Right ventricle myocardium superior (tissue), 1 donor: Measurements from ENCODE around the gene INTS6. TPM values are rescaled to one million over a fixed set of nuclear protein-coding genes. Genes with fewer than 3 reads are reported as not detected.

Source experiments
- ATAC-seq: fragments of 200-7000 bp; cut with Tn5 transposase; one replicate; pipeline ENCODE4 v1.9.1; 2020; ENCODE audit warnings: mild to moderate bottlenecking; ENCODE audit not compliant: poor library complexity
- DNase-seq: peaks from one replicate; pipeline ENCODE4 v3.0.0-alpha.2; 2020
- intact Hi-C: fragments of 100-400 bp; cut with DNase I; formaldehyde crosslinking; loops from one replicate; pipeline ENCODE4 v1.11.2; 2022
- long read RNA-seq: library from polyadenylated mRNA; unstranded; transcript quantifications from one replicate; pipeline ENCODE4 v2.0.0, GENCODE V29; 2021
- total RNA-seq: library from RNA; stranded (reverse); fragmentation: NEBNext Ultra II Directional; extraction: Animal tissue kit (Norgen Biotek cat#: 25700); gene quantifications from one replicate; pipeline ENCODE4 v1.2.1, GENCODE V29; 2021
- donor health status: DM: no; HTN: yes; CAD: no; lungs with severe emphysema.

Gene INTS6, protein sequence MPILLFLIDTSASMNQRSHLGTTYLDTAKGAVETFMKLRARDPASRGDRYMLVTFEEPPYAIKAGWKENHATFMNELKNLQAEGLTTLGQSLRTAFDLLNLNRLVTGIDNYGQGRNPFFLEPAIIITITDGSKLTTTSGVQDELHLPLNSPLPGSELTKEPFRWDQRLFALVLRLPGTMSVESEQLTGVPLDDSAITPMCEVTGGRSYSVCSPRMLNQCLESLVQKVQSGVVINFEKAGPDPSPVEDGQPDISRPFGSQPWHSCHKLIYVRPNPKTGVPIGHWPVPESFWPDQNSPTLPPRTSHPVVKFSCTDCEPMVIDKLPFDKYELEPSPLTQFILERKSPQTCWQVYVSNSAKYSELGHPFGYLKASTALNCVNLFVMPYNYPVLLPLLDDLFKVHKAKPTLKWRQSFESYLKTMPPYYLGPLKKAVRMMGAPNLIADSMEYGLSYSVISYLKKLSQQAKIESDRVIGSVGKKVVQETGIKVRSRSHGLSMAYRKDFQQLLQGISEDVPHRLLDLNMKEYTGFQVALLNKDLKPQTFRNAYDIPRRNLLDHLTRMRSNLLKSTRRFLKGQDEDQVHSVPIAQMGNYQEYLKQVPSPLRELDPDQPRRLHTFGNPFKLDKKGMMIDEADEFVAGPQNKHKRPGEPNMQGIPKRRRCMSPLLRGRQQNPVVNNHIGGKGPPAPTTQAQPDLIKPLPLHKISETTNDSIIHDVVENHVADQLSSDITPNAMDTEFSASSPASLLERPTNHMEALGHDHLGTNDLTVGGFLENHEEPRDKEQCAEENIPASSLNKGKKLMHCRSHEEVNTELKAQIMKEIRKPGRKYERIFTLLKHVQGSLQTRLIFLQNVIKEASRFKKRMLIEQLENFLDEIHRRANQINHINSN
- total RNA-seq: 28.3 TPM
- long read RNA-seq, full-length matches to known transcripts: 30 of 67 reads
- long read RNA-seq, partial matches to known transcripts: 29 of 67 reads
- long read RNA-seq, other reads (novel, unspliced or antisense): 8 of 67 reads

DNA sequence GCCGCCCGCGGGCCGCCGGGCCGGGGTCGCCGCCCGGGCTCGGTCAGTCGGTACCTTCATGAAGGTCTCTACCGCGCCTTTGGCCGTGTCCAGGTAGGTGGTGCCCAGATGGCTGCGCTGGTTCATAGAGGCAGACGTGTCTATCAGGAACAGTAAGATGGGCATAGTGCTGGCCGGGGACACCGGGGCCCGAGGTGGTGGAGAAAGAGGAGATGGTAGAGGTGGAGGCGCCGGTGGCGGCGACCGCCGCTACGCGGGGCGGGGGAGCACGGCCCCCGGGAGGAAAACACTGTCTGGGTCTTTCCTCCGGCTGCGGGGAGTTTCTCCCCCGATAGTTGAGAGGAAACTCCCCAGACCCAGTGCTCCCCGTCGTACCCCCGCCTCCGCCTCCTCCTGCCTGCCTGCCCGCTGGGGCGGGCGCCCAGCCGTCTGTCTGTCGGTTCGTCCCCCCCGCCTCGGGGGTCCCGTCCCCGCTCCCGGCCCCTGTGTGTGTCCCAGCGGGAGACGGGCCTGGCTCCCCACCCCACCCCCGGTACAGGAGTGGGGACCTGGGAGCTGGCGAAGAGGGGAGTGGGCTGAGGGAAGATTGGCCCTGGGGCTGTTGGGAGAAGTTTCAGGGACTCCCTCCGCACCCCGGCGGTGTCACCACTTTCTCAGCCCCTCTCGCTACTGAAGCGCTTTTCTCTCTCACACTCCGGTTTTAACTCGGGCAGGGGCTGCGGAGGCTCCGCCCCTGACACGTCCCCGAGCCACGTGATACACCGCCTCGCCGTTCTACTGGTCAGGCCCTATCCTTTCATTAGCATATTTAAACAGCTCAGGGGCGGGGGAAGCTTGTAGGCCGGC is at the start of gene INTS6:
TSS of gene INTS6 (minus strand) at position 676 of the 846 bp plus-strand sequence. CDS start at position 165, 511 bp downstream.
- peak; percentile 90 for ATAC-seq
- intact Hi-C loops: loop anchor here (2.0 to 5.0 kb wide), 2 partner anchors 132 to 350 kb away; partner anchors contain the start of genes DHRS12 and WDFY2
- peak; percentile 99 for DNase-seq

DNA sequence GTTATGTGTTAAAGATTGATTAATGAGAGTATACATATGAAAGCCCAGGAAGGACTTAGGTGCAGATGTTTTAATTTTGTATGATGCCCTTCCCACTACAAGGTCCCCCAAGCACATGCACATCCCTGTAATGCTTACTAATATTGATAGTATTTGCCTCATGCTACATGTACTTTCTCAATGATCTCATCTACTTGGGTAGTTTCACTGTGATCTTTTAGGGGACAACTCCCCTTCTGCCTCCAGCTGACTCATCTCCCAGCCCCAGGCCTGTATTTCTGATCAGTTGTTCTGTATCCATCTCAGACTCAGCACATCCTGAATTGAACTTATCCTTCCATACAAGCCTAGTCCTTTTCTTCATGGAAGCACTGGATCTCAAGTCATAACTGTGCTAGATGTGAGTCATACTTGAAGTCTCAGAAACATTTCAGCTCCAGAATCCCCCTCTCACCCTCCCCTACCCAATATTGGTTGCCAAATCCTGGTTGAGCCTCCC is 49.4 kb upstream of the INTS6 start:
- no peak for DNase-seq

DNA sequence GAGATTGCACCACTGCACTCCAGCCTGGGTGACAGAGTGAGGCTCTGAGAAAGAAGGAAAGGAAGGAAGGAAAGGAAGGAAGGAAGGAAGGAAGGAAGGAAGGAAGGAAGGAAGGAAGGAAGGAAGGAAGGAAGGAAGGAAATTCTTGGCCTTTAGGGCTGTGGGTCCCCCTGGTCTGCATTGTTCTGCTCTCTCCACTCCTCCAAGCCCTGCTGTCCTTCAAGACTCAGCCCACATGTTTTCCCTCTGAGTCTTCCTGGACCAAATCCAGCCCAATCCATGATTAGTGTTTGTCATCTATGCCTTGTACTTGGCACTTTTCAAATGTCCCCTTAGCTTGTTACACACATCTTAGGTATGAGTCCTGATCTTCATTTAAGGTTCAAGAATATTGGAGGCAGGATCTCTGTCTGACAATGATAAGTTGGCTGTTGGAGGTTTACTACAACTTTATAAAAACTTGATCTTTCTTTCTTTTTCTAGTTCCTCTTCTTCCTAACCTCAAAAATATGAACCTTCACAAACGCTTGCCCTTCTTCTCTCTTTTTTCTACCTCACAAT is 48.8 kb upstream of the INTS6 start:
- ATAC-seq (no peak), DNase-seq (no peak)
- intact Hi-C loops: no loop called here

More for the DNA sequence above, 49.4 kb upstream of the INTS6 start:
- ATAC-seq: no peak
- intact Hi-C loops: no loop called here

DNA sequence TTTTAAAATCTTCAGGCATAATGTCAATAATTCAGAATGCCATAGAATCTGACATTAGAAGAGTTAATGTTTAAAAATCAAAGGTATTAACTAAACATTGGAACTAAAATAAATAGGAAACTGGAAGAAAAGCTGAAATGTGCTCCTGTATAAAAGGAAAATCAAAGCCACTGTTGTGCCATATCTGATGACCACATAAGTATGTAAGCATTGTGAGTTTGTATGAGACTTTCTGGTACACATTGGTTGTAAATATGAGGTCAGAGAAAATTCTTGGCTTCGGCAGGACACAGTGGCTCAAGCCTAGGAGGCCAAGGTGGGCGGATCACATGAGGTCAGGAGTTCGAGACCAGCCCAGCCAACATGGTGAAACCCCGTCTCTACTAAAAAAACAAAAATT is 48.3 kb upstream of the INTS6 start:
- DNase-seq (no peak), ATAC-seq (no peak)
- intact Hi-C loops: no loop called here

DNA sequence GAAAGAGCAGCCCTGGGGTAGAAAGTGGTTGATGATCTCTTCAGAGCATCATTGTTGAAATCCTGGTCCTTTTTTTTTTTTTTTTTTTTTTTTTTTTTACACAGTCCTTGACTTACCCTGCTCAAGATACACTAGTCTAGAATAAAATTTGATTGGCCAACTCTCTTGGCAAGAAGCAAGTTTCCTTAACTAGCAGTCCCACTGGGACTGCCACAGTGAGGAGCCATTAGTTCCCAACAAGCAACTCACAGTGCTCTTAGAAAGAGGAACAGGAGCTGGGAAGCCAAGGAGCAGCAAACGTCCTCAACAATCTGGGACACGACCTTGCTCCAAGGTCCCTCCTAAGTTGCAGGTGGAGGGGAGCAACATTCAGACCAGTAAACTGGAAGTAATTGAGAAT is 47.9 kb upstream of the INTS6 start:
- DNase-seq: no peak
- ATAC-seq: peak; percentile 43
- intact Hi-C loops: no loop called here

DNA sequence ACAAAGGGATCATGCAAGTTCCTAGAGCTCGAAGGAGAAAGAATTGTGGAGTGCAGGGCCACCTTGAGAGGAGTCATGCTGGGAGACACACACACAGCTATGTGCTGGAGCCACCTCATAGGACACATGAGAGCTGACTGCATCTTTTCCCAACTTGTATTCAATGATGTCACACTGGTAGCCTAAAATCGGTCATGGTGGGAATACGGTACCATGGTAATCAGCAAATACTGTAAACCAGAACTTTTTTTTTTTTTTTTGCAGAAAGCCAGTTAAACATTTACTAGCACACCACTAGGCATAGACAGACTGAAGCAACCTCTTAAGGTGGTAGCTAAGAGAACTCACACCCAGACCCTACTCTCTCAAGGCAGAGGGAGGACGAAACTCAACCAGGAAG is 47.0 kb upstream of the INTS6 start:
- DNase-seq: no peak
- intact Hi-C loops: no loop called here
- ATAC-seq: no peak

DNA sequence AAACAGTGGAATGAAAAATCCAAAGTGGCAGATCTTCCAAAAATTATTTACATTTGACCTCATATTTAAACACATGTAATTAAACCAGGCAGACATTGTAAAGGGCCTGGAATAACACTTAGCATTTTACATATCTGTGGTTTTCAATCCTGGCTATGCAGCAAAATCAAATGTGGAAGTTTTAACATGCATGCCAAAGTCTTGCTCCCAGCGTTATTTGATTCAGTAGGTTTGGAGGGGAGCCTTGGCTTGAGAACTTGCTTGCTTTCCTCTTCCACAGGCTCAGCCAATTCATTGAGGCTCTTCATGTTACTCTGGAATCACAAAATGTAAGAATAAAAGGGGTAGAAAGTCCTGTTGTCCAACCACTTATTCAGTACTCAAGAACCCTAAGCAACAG is 42.5 kb upstream of the INTS6 start:
- DNase-seq (no peak), ATAC-seq (no peak)
- intact Hi-C loops: no loop called here

DNA sequence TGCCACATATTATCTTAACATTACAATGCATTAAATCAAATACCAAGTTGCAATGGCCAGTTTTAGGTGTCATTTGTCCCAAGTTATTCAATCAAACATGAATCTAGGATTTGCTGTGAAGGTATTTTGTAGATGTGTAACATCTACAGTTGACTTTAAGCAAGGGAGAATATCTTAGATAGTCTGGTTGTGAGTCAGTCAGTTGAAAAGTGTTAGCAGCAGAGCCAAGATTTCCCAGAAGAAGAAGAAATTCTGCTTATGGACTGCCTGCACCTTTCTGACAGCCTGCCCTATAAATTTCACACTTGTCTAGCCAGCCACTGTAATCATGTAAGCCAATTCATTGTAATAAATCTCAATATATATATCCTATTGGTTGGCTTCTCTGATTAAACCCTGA is 41.3 kb upstream of the INTS6 start:
- no peak for DNase-seq
- no peak for ATAC-seq
- intact Hi-C loops: no loop called here

DNA sequence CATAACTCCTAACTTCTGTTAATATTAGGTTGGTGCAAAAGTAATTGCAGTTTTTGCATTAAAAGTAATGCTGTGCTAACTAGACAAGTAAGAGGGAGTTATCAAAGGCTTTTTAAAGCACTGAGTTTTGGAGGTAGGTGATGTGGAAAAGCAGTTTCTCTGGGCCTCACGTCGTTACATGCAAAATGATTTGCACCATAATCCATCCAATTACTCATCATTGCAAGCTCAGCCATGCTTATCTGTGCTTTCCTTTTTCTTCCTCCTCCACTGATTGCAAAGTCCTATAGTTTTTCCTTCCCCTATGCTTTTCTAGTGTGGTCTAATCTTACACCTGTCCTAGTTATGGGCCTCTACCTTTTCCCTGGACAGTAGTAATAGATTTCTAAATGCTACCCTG is 35.4 kb upstream of the INTS6 start:
- intact Hi-C loops: no loop called here
- ATAC-seq: no peak
- DNase-seq: no peak

DNA sequence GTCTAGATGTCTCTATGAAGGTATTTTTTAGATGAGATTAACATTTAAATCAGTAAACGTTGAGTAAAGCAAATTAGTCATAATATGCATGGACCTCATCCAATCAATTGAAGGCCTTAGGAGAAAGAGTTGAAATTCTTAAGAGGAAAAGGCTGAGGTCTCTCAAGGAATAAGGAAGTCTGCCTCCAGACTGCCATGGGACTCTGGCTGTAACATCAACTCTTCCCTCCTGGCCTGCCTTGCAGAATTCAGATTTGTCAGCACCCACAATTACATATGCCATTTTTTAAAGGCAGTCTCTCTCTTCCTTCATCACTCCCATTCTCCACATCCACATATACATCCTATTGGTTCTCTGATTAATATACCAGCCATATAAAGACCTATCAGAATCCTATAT is 28.8 kb upstream of the INTS6 start:
- ATAC-seq (no peak), DNase-seq (no peak)
- intact Hi-C loops: no loop called here

DNA sequence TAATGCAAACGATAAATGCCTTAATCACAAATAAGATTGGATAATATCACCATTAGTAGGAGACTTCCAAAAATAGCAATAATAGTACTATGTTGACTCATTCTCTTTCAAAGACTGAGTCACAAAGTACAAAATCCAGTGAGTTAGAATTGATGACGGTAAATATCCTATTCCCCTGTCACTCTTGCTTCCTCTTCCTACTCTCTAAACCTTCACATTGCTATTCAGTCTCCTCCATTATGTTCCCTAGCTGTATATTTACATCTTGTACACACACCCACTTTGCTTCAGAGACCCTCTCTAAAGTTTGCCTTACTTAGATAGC is 26.3 kb upstream of the INTS6 start:
- DNase-seq (no peak), ATAC-seq (no peak)
- intact Hi-C loops: no loop called here

DNA sequence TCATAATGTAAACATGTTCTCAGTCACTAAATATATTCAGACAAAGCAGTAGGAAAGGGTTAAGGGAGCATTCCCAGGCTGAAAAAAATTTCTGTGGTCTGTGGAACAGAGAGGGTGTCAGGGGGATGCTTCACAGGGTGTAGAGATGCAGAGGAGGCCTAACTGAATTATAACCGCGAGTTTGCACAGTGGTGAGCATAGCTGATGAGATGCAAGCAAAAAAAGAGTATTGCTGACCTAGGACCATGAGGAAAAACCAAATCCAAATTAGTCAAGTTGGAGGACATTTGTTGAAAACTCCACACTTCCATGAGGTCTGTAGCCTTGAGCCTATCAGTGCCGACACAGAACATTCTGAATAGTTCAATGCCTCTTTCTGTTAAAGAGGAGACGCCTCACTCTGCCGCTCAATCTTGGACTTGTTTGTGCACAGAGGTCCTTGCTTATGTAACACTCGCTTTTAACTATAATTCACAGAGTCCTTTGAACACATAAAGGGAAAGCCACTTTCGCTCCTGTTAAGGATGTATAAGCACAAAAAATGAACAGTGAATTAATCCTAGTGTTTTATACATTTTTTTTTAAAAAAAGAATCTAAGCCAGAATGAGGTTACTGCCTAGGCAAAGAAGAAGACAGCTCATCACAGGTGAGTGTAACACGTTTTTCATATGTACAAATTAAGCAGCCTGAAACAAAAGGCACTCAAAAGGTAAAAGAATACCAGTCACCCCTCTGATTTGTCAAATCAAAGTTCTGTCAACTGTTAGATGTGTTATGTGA is 25.8 kb upstream of the INTS6 start:
- ATAC-seq (no peak), DNase-seq (no peak)
- intact Hi-C loops: no loop called here

DNA sequence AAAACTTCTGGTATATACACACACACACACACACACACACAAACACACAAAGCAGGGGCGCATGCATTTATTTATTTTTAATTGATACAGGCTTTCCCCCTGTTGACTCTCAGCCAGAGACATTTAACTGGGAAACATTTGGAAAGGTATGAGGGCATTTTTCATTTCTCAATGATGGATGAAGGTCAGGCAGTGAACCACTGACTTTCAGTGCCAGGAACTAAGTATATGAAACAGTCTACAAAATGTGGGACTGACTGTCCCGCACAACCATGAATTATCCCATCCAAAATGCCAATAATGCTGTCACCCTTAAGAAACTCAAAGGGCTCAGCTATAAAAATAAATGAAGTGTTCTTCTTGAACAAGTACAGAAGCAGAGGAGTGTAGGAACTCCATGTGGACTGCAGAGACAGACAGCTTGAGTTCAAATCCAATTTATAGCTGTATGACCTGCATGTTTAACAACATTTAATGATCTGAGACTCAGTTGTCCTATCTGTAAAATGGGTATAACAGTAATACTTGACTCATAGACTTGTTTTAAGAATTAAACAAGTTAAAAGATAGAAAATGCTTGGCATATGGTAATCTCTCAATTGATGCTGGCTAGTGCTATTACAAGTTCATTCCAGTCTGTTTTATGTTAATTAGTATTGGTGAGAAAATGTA is 25.0 kb upstream of the INTS6 start:
- intact Hi-C loops: no loop called here
- ATAC-seq: no peak
- no peak for DNase-seq

DNA sequence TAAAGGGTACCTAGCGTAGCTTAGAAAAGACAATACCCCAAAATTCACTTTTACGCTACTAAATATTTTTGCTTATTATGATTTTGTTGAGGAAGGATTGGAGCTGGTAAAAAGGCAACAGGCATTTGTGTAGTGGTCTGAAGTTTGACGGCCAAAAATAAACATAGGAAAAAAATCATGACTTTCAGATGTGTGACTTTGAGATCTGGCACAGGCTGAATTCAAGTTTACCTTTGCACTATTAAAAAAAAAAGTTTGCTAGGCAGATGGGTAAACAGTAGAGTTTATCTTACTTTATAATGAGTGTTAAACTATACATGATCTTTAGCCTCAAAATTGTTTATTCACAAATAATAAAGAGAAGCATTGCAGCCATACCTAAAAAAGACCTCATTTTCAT is 24.3 kb upstream of the INTS6 start:
- ATAC-seq (no peak), DNase-seq (no peak)
- intact Hi-C loops: no loop called here

DNA sequence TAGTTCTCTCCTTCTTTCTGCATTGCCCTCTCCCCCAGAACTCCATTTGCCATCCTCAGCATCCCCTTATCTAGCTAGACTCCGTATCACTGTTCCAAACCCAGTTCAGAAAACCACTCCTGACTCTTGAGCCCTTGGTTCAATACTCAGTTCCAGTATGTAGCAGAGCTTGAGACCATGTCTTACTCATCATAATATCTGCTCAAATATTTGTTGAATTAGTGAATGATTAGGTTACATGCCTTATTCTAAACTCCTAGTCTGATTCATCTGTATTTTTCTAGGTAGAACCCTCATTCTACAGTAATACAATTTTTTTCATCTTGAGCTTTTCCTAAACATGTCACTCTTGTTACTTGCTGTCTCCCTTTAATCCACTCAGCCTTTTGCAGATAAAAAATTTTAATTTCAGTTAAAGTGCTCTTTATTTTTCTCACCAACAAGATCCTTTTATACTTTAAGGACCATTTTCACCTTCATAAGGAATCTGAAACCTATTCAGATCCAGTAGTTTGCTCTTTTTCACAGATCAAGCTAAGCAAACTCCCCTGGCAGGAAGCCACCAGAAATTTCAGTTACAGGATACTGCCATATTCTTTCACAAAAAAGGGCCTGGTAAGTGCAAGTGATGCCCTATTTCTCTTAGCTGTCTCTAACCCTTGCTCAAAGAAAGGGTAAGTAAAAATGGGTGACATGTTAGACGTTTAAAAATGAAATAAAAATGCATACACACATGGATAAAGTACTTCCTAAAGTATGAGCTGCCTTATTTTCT is 23.1 kb upstream of the INTS6 start:
- DNase-seq (no peak), ATAC-seq (no peak)
- intact Hi-C loops: no loop called here

DNA sequence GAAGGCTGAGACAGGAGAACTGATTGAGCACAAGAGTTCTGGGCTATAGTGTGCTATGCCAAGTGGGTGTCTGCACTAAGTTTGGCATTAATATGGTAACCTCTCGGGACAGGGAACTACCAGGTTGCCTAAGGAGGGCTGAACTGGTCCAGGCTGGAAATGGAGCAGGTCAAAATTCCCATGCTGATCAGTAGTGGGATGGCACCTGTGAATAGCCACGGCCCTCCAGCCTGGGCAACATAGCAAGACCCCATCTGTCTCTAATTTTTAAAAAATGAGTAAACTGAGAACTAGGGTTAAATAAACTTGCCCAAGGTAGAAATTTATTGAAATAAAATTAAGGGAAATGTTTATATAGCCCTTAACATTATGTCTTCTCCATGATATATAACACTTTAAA is 17.0 kb upstream of the INTS6 start:
- DNase-seq (no peak), ATAC-seq (no peak)
- intact Hi-C loops: no loop called here

DNA sequence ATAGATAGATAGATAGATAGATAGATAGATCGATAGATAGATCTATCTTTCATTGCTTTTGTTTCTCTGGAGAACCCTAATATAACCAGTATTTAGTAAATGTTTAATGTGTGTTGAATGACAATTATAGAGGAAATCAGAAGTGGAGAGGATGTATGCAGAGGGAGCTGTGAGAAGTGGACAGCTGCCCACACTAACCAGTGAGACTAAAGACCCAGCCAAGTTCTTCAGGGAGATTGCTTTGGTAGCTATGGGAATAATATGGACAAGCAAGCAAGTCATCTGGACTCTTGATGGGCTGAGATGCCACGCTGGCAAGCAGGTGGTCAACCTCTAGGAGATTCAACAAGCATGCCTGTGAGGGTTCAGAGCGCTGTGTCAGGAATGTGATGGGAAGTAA is 14.9 kb upstream of the INTS6 start:
- ATAC-seq (no peak), DNase-seq (no peak)
- intact Hi-C loops: no loop called here
